GM19438 (cell line): ENCODE measurements around the gene FBXL2.
"Not testable (repeated sequence)": the region's sequence is repeated elsewhere in the genome, so short reads cannot be mapped to it uniquely, and the experiment has no call there.

Source experiments
- ATAC-seq: cut with Tn5 transposase; IDR thresholded peaks from one replicate; pipeline ENCODE4 v1.9.1; 2021; ENCODE audit warnings: low read depth; ENCODE audit not compliant: unreplicated experiment

Gene FBXL2

DNA sequence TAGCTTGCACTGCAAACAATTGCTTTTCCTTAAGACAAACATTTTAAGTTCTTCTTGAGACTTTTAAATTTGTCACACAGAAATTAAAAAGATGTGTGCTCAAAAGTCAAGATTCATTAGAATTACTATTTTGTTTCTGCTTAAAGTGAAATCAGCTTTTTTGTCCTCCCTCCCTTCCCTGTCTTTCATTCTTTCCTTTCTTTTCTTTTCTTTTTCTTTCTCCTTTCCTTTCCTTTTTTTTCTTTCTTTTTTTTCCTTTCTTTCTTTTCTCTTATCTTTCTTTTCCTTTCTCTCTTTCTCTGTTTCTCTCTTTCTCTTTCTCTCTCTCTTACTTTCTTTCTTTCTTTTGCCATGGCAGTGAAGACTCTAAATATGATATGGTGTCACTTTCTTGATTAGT is 37.8 kb downstream of the FBXL2 start:
- no peak for ATAC-seq

- ATAC-seq, result no peak
Measured at GRCh38 chr3:33315826-33316225, 38.6 kb downstream of the FBXL2 start.

- no peak for ATAC-seq
Measured at GRCh38 chr3:33317963-33318709, 40.9 kb downstream of the FBXL2 start.

DNA sequence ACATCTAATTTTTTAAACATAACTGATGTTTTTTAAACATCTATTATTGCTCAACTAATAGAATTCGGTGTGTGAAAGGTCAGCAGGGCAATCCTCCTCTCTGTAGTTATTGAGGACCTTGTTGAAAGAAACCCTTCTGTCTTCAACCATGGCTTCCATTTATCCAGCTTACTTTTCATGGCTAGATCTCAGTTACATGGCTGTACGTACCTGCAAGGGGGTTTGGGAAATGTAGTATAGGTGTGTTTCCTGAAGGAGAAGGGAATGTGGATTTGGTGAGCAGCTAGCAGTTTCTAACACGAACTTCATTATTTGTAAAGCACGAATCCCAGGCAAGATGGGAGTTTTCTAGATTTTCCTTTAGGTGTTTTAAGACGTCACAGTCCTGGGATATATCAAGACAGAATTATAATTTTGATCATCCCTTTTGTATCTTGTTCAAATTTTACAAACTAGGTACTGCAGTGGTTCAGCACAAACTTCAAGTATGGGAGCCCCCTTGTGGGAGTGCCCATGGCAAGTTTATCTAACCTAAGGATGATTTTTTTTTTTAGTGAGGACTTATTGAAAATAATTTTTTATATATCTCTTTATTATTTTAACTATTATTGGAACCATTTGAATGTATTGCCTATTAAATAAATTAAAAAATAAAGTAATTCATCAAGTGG is 41.6 kb downstream of the FBXL2 start:
- ATAC-seq, result no peak

DNA sequence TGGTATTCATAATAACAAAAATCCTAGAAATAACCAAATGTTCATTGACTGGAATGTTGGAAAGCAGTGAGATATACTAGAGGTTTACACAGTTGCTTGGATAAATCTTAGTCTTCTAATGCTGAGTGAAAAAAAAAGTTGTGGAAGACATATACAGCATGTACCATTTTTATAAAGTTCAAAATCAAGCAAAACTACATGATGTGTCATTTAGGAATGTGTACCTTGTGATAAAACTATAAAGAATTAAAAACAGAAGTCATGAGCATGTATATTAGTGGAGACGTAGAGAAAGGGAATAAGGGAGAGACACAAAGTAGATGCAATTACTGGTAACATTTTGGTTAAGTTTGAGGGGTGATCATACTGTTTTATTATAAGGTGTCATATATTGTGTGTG is 45.2 kb downstream of the FBXL2 start:
- ATAC-seq, result no peak

DNA sequence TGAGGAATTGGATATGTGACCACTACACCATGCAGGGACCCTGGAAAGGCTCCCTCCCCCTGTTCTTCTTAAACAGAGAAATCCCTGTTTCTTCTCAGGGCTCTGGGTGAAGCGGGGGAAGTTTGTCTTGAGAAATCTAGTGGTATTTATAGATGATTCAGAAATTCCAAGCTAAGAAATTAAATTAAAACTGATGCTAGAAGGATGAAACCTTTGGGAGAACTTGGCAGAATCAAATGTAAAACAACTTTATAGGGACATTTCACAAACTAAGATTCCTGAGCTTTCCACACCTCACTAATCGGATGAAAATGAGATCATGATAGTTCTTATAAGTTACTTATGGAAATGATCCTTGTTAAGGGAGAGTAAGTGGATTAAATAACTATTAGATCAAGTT is 54.2 kb downstream of the FBXL2 start:
- ATAC-seq, result no peak

DNA sequence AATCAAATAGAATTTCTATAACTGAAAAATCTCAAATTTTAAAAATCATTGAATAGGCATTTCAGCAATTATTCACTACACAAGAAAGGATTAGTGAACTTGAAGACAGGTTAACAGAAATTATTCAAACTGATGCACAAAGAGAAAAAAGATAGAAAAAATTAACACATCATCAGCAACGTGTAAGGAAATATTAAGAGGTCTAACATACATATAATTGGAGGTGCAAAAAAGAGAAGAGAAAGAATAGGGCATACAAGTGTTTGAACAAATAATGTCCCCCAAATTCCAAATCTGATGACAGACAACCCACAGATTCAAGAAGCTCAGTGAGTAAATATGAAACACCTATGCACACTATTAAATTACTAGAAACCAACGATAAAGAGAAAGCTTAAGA is 57.1 kb downstream of the FBXL2 start:
- no peak for ATAC-seq

GRCh38 chr3:33338936-33339465 is 61.8 kb downstream of the FBXL2 start:
- ATAC-seq, result not testable (repeated sequence)

GRCh38 chr3:33339758-33340157 is 62.5 kb downstream of the FBXL2 start:
- no peak for ATAC-seq

DNA sequence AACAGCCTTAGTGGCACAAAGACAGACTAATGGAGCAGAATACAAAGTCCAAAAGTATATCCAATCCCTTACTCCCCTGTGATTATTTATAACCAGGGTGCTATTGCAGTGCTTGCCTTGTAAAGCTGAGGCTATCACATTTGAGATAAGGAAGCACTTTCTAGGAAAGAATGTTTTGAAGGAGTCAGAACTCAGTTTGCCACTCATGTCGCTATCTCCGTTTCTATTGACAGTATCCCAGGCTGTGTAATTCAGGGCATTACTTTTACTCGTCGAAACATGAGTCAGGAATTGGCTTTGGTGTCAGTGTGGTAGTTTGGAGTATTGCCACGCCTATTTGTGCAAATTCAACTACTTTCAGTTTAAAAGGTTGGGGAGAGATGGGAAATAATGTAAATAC is 78.4 kb downstream of the FBXL2 start:
- ATAC-seq, result no peak

DNA sequence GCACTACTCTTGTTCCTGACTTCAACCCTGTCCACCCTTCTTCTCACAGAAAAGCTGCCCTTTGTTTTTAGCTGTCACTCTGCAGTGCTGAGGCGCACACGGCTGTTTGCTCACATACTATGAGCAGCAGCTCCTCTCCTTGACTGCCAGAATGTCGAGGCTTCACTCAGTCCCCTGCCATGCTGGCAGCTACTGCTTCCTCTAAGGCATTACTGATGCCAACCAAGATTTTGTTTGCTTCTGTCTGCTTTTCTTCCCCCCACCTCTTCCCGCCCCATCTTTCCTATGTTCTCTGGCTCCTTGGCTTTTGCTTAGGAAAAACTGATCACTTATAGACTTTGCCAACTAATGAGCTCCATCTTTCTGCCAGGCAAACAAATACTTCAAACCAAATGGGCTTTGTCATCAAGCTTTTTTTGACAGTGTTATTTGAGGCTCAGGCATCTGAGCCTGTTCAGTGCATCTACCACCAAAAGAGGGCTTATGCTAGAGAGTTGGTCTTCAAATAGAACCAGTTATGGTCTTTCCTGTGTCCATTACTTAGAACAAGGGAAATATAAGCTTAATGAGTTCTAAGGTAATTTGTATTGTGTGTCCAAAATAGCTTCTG is 81.0 kb downstream of the FBXL2 start:
- ATAC-seq, result no peak

DNA sequence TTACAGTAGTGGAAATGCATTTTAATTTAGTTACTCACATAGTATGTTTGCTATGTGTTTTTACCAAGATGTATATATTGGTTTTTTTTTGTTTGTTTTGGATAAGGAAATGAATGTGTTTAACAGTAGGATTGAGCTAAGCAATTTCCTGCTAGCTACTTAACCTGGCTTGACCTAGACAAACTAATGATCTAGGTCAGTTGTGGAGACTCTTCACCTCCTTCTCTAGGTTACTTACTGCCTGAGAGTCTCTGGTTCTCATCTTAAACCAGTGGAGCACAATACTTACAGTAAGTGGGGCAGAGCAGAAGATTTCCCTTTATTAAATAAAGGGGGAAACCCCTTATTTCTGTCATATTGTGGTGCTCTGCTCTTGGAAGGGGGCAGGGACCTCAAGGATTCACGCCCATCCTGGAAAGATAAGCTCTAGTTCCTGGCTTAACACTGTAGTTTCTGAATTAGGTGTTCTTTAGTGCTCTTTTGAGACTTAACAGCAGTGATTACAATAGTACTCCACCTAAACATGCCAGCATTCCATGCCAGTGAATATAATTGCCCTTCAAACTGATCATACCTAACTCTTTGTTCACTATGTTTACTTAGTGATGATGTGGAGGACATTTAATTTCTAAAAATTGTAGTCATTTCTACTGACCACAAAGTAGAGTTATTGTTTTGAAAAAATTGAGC is 83.0 kb downstream of the FBXL2 start:
- ATAC-seq, result no peak

- no peak for ATAC-seq
Measured at GRCh38 chr3:33363113-33363800, 86.0 kb downstream of the FBXL2 start.

- ATAC-seq, result no peak
Measured at GRCh38 chr3:33364060-33364459, 86.8 kb downstream of the FBXL2 start.

GRCh38 chr3:33364531-33365128 is 87.4 kb downstream of the FBXL2 start:
- no peak for ATAC-seq

GRCh38 chr3:33372218-33373081 is 95.2 kb downstream of the FBXL2 start:
- ATAC-seq, result no peak

DNA sequence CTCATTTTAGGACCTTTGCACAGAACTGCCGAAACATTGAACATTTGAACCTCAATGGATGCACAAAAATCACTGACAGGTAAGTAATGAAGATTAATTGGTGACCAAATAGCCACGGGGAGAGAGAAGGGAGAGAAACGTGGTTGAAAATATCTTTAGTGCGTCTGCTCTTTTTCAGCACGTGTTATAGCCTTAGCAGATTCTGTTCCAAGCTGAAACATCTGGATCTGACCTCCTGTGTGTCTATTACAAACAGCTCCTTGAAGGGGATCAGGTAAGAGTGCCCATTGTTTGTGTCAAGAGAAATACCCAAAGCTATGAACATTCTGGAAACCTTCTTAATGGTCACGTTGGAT is 95.8 kb downstream of the FBXL2 start:
- ATAC-seq, result no peak

DNA sequence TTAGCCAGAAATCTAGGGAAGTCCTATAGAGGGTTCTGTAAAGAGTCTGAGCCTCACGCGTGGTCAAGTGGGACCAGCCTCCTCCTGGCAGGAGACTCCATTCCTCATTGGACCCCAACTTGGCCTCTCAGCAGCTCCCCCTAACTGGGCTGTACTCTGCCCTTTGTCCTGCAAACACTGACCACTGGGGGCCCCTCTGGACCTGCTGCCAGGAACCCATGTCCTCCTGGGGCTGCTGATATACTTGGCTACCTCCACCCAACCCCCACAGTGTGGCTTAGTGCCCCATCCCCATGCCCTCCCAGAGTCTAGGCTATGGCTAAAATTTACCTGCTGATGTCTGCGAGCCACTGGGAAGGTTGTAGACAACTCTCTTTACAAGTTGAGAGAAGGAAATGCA is 100.2 kb downstream of the FBXL2 start:
- no peak for ATAC-seq

DNA sequence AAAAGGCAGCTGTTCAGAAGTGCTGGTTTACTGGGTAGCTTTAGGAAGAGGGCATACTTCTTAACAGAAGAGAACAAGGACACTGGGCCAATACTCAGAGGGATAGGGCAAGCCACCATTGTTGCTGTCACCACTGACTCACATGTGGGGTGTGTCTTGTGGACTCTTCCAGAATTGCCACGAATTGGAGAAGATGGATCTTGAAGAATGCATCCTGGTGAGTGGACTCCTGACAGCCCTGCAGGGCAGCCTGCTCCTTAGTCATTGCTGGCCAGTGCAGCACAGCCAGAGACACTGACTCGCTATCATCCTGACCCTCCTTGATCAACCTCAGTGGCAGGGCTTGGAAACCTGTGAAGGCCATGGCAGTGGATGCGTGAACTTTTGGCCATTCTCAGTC is 100.7 kb downstream of the FBXL2 start:
- ATAC-seq, result no peak
